Neural crest cell (in vitro differentiated cells): Measurements from ENCODE around the gene NKAIN2. TPM values are rescaled to one million over a fixed set of nuclear protein-coding genes. Genes with fewer than 3 reads are reported as not detected.
"Not testable (repeated sequence)": the region's sequence is repeated elsewhere in the genome, so short reads cannot be mapped to it uniquely, and the experiment has no call there.

Experiments used
- DNase-seq: peaks from one replicate; pipeline ENCODE4 v3.0.0; 2021; ENCODE audit warnings: low read depth, mixed read lengths, low spot score
- H3K27ac Mint-ChIP-seq: one replicate; pipeline ENCODE4 v1.8.0; 2021; ENCODE audit warnings: mild to moderate bottlenecking, mixed read lengths; ENCODE audit not compliant: unreplicated experiment
- H3K27me3 Mint-ChIP-seq: 2 replicates; pipeline ENCODE4 v1.8.0; 2021; ENCODE audit warnings: low read depth, mild to moderate bottlenecking, mixed read lengths
- H3K36me3 Mint-ChIP-seq: 2 replicates; pipeline ENCODE4 v1.8.0; 2021; ENCODE audit warnings: low read depth, mild to moderate bottlenecking, mixed read lengths
- H3K4me1 Mint-ChIP-seq: 2 replicates; pipeline ENCODE4 v1.8.0; 2021; ENCODE audit warnings: mixed read lengths
- H3K4me3 Mint-ChIP-seq: one replicate; pipeline ENCODE4 v1.8.0; 2021; ENCODE audit warnings: mild to moderate bottlenecking, mixed read lengths
- H3K9me3 Mint-ChIP-seq: 2 replicates; pipeline ENCODE4 v1.8.0; 2021; ENCODE audit warnings: mixed read lengths
- CTCF ChIP-seq: fragments of 200-600 bp; sonication (generic); conservative IDR thresholded peaks from 2 replicates; pipeline ENCODE4 v1.5.0; 2021; ENCODE audit warnings: antibody characterized with exemption, mild to moderate bottlenecking
- total RNA-seq: library from RNA; stranded (reverse); gene quantifications from 2 replicates; pipeline ENCODE4 v1.2.1, GENCODE V29; 2021

NKAIN2 gene
- total RNA-seq, 1 donor from 2014 or later = 1.1 TPM

GRCh38 chr6:124684621-124685020, 881.0 kb downstream of the NKAIN2 start:
- Mint-ChIP-seq H3K36me3 (no peaks in the 10 kb centered on the region), H3K4me3 (no peak overlapping the region), H3K4me1 (peaks cover 6% of the 10 kb centered on the region), H3K9me3 (no peaks in the 10 kb centered on the region), H3K27me3 (no peaks in the 10 kb centered on the region), H3K27ac (no peak overlapping the region)
- TF ChIP-seq CTCF = no peak
- DNase-seq = no peak

GRCh38 chr6:124688369-124688768, 884.7 kb downstream of the NKAIN2 start:
- no peaks in the 10 kb centered on the region for H3K27me3 Mint-ChIP-seq
- peaks cover 4% of the 10 kb centered on the region for H3K4me1 Mint-ChIP-seq
- DNase-seq = no peak
- H3K36me3 Mint-ChIP-seq = no peaks in the 10 kb centered on the region
- no peaks in the 10 kb centered on the region for H3K9me3 Mint-ChIP-seq
- no peak overlapping the region for H3K4me3 Mint-ChIP-seq
- no peak for TF ChIP-seq CTCF
- H3K27ac Mint-ChIP-seq = no peak overlapping the region

- H3K4me1 Mint-ChIP-seq = peaks cover 5% of the 10 kb centered on the region
- no peaks in the 10 kb centered on the region for H3K36me3 Mint-ChIP-seq
- TF ChIP-seq CTCF = no peak
- no peak overlapping the region for H3K4me3 Mint-ChIP-seq
- H3K9me3 Mint-ChIP-seq = no peaks in the 10 kb centered on the region
- no peak for DNase-seq
- H3K27me3 Mint-ChIP-seq = no peaks in the 10 kb centered on the region
- no peak overlapping the region for H3K27ac Mint-ChIP-seq
Measured at GRCh38 chr6:124694139-124694705, 890.6 kb downstream of the NKAIN2 start.

GRCh38 chr6:124699038-124699437, 895.4 kb downstream of the NKAIN2 start:
- H3K9me3 Mint-ChIP-seq = no peaks in the 10 kb centered on the region
- DNase-seq = no peak
- H3K4me1 Mint-ChIP-seq = peaks cover 4% of the 10 kb centered on the region
- no peak for TF ChIP-seq CTCF
- no peaks in the 10 kb centered on the region for H3K36me3 Mint-ChIP-seq
- no peak overlapping the region for H3K4me3 Mint-ChIP-seq
- peak overlapping the region; percentile 15 for H3K27ac Mint-ChIP-seq
- no peaks in the 10 kb centered on the region for H3K27me3 Mint-ChIP-seq

GRCh38 chr6:124703541-124703940, 899.9 kb downstream of the NKAIN2 start:
- H3K36me3 Mint-ChIP-seq = no peaks in the 10 kb centered on the region
- no peak for TF ChIP-seq CTCF

GRCh38 chr6:124712532-124712931, 908.9 kb downstream of the NKAIN2 start:
- DNase-seq, H3K36me3 Mint-ChIP-seq, H3K27me3 Mint-ChIP-seq, H3K4me3 Mint-ChIP-seq, H3K27ac Mint-ChIP-seq, H3K4me1 Mint-ChIP-seq, H3K9me3 Mint-ChIP-seq: not testable (repeated sequence)

More at GRCh38 chr6:124703541-124703940, 899.9 kb downstream of the NKAIN2 start:
- DNase-seq = no peak
- H3K27ac Mint-ChIP-seq = no peak overlapping the region
- no peak overlapping the region for H3K4me3 Mint-ChIP-seq
- peaks cover 3% of the 10 kb centered on the region for H3K9me3 Mint-ChIP-seq
- H3K4me1 Mint-ChIP-seq = no peaks in the 10 kb centered on the region
- H3K27me3 Mint-ChIP-seq = no peaks in the 10 kb centered on the region
